Osteocyte (in vitro differentiated cells): ENCODE results near the gene CD70. TPM values are rescaled to one million over a fixed set of nuclear protein-coding genes. Genes with fewer than 3 reads are reported as not detected.

Experiments
- DNase-seq: peaks from one replicate; pipeline ENCODE4 v3.0.0; 2021; ENCODE audit warnings: mixed read lengths; ENCODE audit not compliant: unreplicated experiment; ENCODE audit errors: extremely low spot score
- H3K27ac Mint-ChIP-seq: one replicate; pipeline ENCODE4 v1.8.0; 2021; ENCODE audit warnings: mild to moderate bottlenecking, mixed read lengths; ENCODE audit not compliant: unreplicated experiment
- H3K27me3 Mint-ChIP-seq: one replicate; pipeline ENCODE4 v1.8.0; 2021; ENCODE audit warnings: mixed read lengths; ENCODE audit not compliant: unreplicated experiment
- H3K36me3 Mint-ChIP-seq: one replicate; pipeline ENCODE4 v1.8.0; 2021; ENCODE audit warnings: mixed read lengths; ENCODE audit not compliant: unreplicated experiment
- H3K4me1 Mint-ChIP-seq: one replicate; pipeline ENCODE4 v1.8.0; 2021; ENCODE audit warnings: mixed read lengths; ENCODE audit not compliant: unreplicated experiment
- H3K4me3 Mint-ChIP-seq: one replicate; pipeline ENCODE4 v1.8.0; 2021; ENCODE audit warnings: mild to moderate bottlenecking, moderate library complexity, mixed read lengths; ENCODE audit not compliant: unreplicated experiment
- H3K9me3 Mint-ChIP-seq: one replicate; pipeline ENCODE4 v1.8.0; 2021; ENCODE audit warnings: mixed read lengths; ENCODE audit not compliant: unreplicated experiment
- CTCF ChIP-seq: fragments of 200-600 bp; sonication (generic); IDR thresholded peaks from 2 replicates; pipeline ENCODE4 v1.5.0; 2021; ENCODE audit warnings: antibody characterized with exemption, mild to moderate bottlenecking, moderate library complexity
- total RNA-seq: library from RNA; stranded (reverse); gene quantifications from 2 replicates; pipeline ENCODE4 v1.2.1, GENCODE V29; 2021

Gene CD70
- total RNA-seq, 1 donor from 2014 or later = 0.54 TPM

GRCh38 chr19:6626764-6627163 is 35.8 kb upstream of the CD70 start:
- H3K36me3 Mint-ChIP-seq = no peaks in the 10 kb centered on the region
- H3K4me1 Mint-ChIP-seq = no peaks in the 10 kb centered on the region
- H3K9me3 Mint-ChIP-seq = peaks cover 4% of the 10 kb centered on the region
- no peak overlapping the region for H3K27ac Mint-ChIP-seq
- no peak overlapping the region for H3K4me3 Mint-ChIP-seq
- H3K27me3 Mint-ChIP-seq = peaks cover 6% of the 10 kb centered on the region
- TF ChIP-seq CTCF = no peak
- no peak for DNase-seq

- Mint-ChIP-seq H3K4me3 (no peak overlapping the region), H3K27me3 (peaks cover 16% of the 10 kb centered on the region)
Observed at GRCh38 chr19:6617374-6617773, 26.4 kb upstream of the CD70 start.

GRCh38 chr19:6616011-6616410 is 25.1 kb upstream of the CD70 start:
- Mint-ChIP-seq H3K4me3 (no peak overlapping the region), H3K27ac (no peak overlapping the region), H3K9me3 (peaks cover 10% of the 10 kb centered on the region), H3K4me1 (peaks cover 11% of the 10 kb centered on the region), H3K27me3 (peaks cover 16% of the 10 kb centered on the region), H3K36me3 (no peaks in the 10 kb centered on the region)
- no peak for DNase-seq
- no peak for TF ChIP-seq CTCF

More at GRCh38 chr19:6617374-6617773, 26.4 kb upstream of the CD70 start:
- H3K36me3 Mint-ChIP-seq = no peaks in the 10 kb centered on the region
- peaks cover 10% of the 10 kb centered on the region for H3K9me3 Mint-ChIP-seq
- H3K27ac Mint-ChIP-seq = no peak overlapping the region
- no peak for DNase-seq
- H3K4me1 Mint-ChIP-seq = no peaks in the 10 kb centered on the region
- no peak for TF ChIP-seq CTCF

- peak; percentile 8 for DNase-seq
- Mint-ChIP-seq H3K36me3 (no peaks in the 10 kb centered on the region), H3K27ac (no peak overlapping the region), H3K4me1 (peaks cover 18% of the 10 kb centered on the region), H3K9me3 (no peaks in the 10 kb centered on the region), H3K27me3 (peaks cover 2% of the 10 kb centered on the region), H3K4me3 (no peak overlapping the region)
- TF ChIP-seq CTCF = no peak
Observed at GRCh38 chr19:6613711-6614110, 22.8 kb upstream of the CD70 start.

- Mint-ChIP-seq H3K4me3 (no peak overlapping the region), H3K9me3 (no peaks in the 10 kb centered on the region), H3K4me1 (peaks cover 18% of the 10 kb centered on the region), H3K27me3 (peaks cover 2% of the 10 kb centered on the region), H3K36me3 (no peaks in the 10 kb centered on the region), H3K27ac (peak overlapping the region; percentile 86)
- TF ChIP-seq CTCF = no peak
- DNase-seq = peak; percentile 23
Observed at GRCh38 chr19:6610934-6611852, 20.2 kb upstream of the CD70 start.
